ENCODE results near the gene PPP2R3B. TPM values are rescaled to one million over a fixed set of nuclear protein-coding genes. Genes with fewer than 3 reads are reported as not detected.

The PPP2R3B gene
- total RNA-seq, 2 donors from 2014 or later = 72.5 to 98.7 TPM

- Mint-ChIP-seq H3K27me3 (ENCODE audit: insufficient read depth) (peaks cover 33% of the 10 kb centered on the region), H3K27ac (no peak overlapping the region), H3K4me3 (peak overlapping the region; percentile 63), H3K9me3 (no peaks in the 10 kb centered on the region), H3K36me3 (ENCODE audit: low read depth) (peaks cover 3% of the 10 kb centered on the region), H3K4me1 (peaks cover 24% of the 10 kb centered on the region)
- peak; percentile 65 for DNase-seq
- Histone ChIP-seq H3K9me3 (ENCODE audit: control insufficient read depth, low read length) (no peaks in the 10 kb centered on the region), H3K4me1 (ENCODE audit: control insufficient read depth, insufficient read depth, low read length) (peaks cover 2% of the 10 kb centered on the region), H3K36me3 (ENCODE audit: control insufficient read depth, insufficient read depth, low read length) (no peaks in the 10 kb centered on the region), H3K27me3 (ENCODE audit: control insufficient read depth, insufficient read depth, low read length, poor library complexity, severe bottlenecking) (peaks cover 23% of the 10 kb centered on the region), H3K27ac (ENCODE audit: low read depth, low read length) (no peak overlapping the region), H3K4me3 (ENCODE audit: low read length) (no peak overlapping the region), H3K9ac (ENCODE audit: extremely low read depth, low read length, poor library complexity, severe bottlenecking) (no peak overlapping the region)
- WGBS, 2 experiments (ENCODE audit: insufficient coverage in 1 of 2, insufficient read length in 1 of 2) = 74 to 100% methylated on average over 1 to 15 of the region's 15 CpGs
- TF ChIP-seq CTCF (conservative IDR thresholded peaks at IDR 0.05) = no peak
These were observed 14.8 kb downstream of the PPP2R3B start for GRCh38 chrX:371907-372306.

- 93 to 96% methylated on average over 37 to 48 of the region's 48 CpGs for WGBS, 2 experiments (ENCODE audit: insufficient coverage in 1 of 2, insufficient read length in 1 of 2)
- Histone ChIP-seq H3K9me3 (ENCODE audit: control insufficient read depth, low read length) (no peaks in the 10 kb centered on the region), H3K27ac (ENCODE audit: low read depth, low read length) (no peak overlapping the region), H3K4me1 (ENCODE audit: control insufficient read depth, insufficient read depth, low read length) (peaks cover 2% of the 10 kb centered on the region), H3K36me3 (ENCODE audit: control insufficient read depth, insufficient read depth, low read length) (no peaks in the 10 kb centered on the region), H3K4me3 (ENCODE audit: low read length) (no peak overlapping the region), H3K27me3 (ENCODE audit: control insufficient read depth, insufficient read depth, low read length, poor library complexity, severe bottlenecking) (peaks cover 23% of the 10 kb centered on the region), H3K9ac (ENCODE audit: extremely low read depth, low read length, poor library complexity, severe bottlenecking) (no peak overlapping the region)
- no peak for TF ChIP-seq CTCF (conservative IDR thresholded peaks at IDR 0.05)
- Mint-ChIP-seq H3K4me1 (peaks cover 24% of the 10 kb centered on the region), H3K4me3 (no peak overlapping the region), H3K27me3 (ENCODE audit: insufficient read depth) (peaks cover 33% of the 10 kb centered on the region), H3K27ac (no peak overlapping the region), H3K9me3 (no peaks in the 10 kb centered on the region), H3K36me3 (ENCODE audit: low read depth) (peaks cover 5% of the 10 kb centered on the region)
- DNase-seq = no peak
These were observed 15.6 kb downstream of the PPP2R3B start for GRCh38 chrX:370963-371745.

GRCh38 chrX:370244-370962 lies 16.3 kb downstream of the PPP2R3B start:
- WGBS, 2 experiments (ENCODE audit: insufficient coverage in 1 of 2, insufficient read length in 1 of 2) = 93 to 94% methylated on average over 36 to 43 of the region's 43 CpGs
- H3K4me1 ChIP-seq (ENCODE audit: control insufficient read depth, insufficient read depth, low read length) = peaks cover 2% of the 10 kb centered on the region
- H3K27ac Mint-ChIP-seq = no peak overlapping the region

More at GRCh38 chrX:370244-370962, 16.3 kb downstream of the PPP2R3B start:
- H3K27me3 ChIP-seq (ENCODE audit: control insufficient read depth, insufficient read depth, low read length, poor library complexity, severe bottlenecking) = peaks cover 23% of the 10 kb centered on the region
- H3K9ac ChIP-seq (ENCODE audit: extremely low read depth, low read length, poor library complexity, severe bottlenecking) = no peak overlapping the region
- peak; percentile 60 for DNase-seq
- no peaks in the 10 kb centered on the region for H3K9me3 ChIP-seq (ENCODE audit: control insufficient read depth, low read length)
- no peak overlapping the region for H3K4me3 Mint-ChIP-seq
- peaks cover 24% of the 10 kb centered on the region for H3K4me1 Mint-ChIP-seq
- H3K9me3 Mint-ChIP-seq = no peaks in the 10 kb centered on the region
- H3K4me3 ChIP-seq (ENCODE audit: low read length) = no peak overlapping the region
- H3K27ac ChIP-seq (ENCODE audit: low read depth, low read length) = no peak overlapping the region
- H3K36me3 ChIP-seq (ENCODE audit: control insufficient read depth, insufficient read depth, low read length) = no peaks in the 10 kb centered on the region
- peak; percentile 24 for TF ChIP-seq CTCF (conservative IDR thresholded peaks at IDR 0.05)
- peaks cover 28% of the 10 kb centered on the region for H3K27me3 Mint-ChIP-seq (ENCODE audit: insufficient read depth)
- peaks cover 5% of the 10 kb centered on the region for H3K36me3 Mint-ChIP-seq (ENCODE audit: low read depth)
